VCaP (cell line): ENCODE data around the gene CACNA2D3.
"Not testable (repeated sequence)": the region's sequence is repeated elsewhere in the genome, so short reads cannot be mapped to it uniquely, and the experiment has no call there.

Experiments
- H3K27ac ChIP-seq: fragments of 450-650 bp; 2 replicates; pipeline ENCODE4 v1.5.1; 2017
- TF ChIP-seq, protein P1 (sequence below): fragments of 450-650 bp; conservative IDR thresholded peaks from 2 replicates; pipeline ENCODE4 v1.5.1; 2017; ENCODE audit warnings: mild to moderate bottlenecking, moderate library complexity

The CACNA2D3 gene

DNA sequence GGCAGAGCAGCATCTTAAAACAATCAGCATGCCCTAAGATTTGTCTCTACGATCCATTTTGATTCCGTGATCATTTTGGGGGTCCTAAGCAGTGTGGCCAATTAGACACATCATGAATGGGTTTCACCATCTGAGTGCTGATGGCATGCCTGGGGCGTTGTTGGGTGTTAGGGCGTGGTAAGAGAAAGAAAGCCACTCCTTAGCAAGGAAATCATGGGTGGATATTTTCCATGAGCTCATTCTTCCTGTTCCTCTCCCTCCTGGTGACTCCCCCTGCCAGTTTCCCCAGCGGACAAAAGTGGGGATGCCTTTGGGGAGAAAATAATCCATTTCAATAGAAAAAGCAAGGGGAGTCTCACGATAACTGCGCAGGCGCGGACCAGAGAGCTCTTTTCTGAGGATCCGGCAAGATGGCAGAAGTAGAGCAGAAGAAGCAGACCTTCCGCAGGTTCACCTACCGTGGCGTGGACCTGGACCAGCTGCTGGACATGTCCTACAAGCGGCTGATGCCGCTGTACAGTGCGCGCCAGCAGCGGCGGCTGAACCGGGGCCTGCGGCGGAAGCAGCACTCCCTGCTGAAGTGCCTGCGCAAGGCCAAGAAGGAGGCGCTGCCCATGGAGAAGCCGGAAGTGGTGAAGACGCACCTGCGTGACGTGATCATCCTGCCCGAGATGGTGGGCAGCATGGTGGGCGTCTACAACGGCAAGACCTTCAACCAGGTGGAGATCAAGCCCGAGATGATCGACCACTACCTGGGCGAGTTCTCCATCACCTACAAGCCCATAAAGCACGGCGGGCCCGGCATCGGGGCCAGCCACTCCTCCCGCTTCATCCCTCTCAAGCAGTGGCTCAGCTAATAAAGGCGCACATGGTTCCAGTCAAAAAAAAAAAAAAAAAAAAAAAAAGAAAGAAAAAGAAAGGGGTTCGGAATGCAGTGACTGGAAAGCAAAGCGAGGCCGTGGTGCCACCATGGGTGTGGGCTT lies 503.7 kb downstream of the CACNA2D3 start:
- no peak overlapping the region for H3K27ac ChIP-seq
- TF ChIP-seq, protein P1, sequence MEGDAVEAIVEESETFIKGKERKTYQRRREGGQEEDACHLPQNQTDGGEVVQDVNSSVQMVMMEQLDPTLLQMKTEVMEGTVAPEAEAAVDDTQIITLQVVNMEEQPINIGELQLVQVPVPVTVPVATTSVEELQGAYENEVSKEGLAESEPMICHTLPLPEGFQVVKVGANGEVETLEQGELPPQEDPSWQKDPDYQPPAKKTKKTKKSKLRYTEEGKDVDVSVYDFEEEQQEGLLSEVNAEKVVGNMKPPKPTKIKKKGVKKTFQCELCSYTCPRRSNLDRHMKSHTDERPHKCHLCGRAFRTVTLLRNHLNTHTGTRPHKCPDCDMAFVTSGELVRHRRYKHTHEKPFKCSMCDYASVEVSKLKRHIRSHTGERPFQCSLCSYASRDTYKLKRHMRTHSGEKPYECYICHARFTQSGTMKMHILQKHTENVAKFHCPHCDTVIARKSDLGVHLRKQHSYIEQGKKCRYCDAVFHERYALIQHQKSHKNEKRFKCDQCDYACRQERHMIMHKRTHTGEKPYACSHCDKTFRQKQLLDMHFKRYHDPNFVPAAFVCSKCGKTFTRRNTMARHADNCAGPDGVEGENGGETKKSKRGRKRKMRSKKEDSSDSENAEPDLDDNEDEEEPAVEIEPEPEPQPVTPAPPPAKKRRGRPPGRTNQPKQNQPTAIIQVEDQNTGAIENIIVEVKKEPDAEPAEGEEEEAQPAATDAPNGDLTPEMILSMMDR = no peak

DNA sequence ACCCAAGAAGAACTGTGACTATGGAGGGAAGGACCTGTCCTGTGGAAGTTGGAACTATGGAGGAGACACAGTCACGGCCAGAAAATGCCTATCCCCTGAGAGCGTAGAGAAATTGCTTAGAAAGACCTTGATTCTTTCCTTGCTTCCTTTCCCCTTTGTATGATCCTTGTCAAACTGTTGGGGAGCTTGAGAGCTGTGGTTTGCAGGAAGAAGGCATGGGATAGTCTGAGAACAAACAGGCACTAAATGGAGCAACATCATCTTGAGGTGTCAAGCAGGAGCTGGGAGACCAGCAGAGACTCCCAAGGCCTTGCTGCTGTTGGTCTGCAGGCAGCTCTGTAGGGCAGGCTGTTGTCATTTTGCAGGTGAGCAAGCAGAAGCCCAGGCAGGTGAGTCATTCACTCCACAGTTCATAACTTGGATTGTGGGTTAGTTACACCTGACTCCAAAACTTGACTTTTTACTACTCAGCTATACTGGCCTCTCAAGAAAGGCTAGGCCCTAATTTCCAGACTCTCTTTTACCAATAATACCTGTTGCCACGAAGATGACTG lies 506.6 kb downstream of the CACNA2D3 start:
- H3K27ac ChIP-seq = no peak overlapping the region
- TF ChIP-seq, protein P1 = no peak

DNA sequence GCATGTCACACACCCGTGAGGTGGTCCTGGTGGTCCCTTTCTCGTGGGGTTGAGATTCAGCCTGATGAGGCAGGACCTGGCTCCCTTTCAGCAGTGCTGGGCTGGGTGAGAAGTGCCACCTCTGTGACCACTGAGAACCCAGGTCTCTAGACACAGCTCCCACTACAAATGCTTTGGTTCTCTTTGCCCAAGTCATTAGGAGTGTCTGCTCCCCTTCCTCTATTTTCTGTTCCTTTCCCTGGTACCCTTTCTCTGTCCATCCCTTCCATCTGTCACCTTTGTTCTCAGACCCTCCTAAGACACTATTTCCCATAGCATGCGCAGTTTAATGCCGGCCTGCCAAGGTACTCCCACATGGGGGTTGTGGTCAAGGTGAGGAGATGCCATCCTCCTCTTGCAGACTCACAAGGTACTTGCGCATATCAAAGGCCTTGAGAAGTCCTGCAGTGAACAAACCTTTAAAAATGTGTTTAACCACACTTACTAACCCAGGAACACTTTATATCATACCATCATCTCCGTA lies 507.8 kb downstream of the CACNA2D3 start:
- H3K27ac ChIP-seq = no peak overlapping the region
- TF ChIP-seq, protein P1 = no peak

DNA sequence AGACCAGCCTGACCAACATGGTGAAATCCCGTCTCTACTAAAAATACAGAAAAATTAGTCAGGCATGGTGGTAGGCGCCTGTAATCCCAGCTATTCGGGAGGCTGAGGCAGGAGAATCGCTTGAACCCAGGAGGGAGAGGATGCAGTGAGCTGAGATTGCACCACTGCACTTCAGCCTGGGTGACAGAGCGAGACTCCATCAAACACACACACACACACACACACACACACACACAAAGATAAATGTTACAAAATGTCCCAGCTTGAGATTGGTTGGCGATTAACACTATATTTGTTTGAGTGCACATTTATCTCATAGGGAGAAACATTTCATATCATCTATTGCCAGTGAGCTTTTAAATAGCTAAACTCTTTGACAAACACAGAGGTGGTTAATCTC lies 508.6 kb downstream of the CACNA2D3 start:
- H3K27ac ChIP-seq = not testable (repeated sequence)

DNA sequence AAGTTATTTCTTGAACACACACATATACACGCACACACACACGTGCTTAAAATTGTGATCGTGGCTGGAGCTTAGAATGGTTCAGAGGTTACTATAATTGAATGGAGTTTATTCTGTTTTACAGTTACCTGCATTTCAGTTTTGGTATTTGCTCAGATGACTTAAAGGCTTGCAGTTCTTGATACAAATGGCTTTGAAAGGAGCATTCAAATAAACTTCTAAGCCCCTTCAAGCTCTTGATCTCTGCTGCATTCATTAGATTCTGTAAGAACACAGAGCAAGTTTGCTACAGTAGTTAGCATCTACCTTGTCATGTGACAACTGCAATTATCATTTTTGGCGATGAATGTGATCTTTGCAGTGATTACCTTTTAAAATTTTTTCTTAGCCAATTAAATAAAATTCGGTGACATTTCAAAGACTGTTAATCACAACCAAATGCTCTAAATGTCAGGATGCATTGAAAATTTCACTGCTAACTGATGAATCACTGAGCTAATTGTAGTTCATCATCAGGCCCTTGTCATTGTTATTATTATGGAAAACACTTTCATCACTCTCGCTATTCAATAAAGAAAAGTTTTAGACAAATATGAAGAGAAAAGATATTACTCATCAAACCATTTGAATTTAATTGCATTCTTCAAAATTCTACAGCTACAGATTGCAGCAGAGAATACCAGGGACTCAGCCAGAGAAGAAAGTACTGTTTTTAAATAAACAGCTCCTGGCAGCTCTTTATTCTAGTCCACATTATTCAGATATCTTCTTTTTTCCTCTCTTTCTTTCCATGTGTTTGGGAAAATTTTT lies 509.4 kb downstream of the CACNA2D3 start:
- H3K27ac ChIP-seq = no peak overlapping the region
- TF ChIP-seq, protein P1 = no peak

DNA sequence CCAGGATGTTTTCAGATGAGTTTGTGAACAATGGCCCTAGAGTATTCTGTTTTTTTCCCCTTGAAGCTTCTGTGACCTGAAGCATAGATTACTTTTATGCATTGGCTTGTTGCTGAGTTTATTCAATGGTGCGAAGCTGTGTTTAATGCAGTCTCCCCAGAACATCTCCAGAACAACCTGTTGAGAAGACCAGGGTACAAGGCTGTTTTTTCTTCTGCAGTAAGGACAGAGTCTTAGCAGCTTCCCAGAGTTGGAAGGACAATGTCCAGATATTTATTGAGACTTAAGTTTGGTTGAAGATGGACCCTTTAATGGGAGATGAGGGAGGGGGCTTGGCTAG lies 509.9 kb downstream of the CACNA2D3 start:
- TF ChIP-seq, protein P1 = no peak
- H3K27ac ChIP-seq = no peak overlapping the region

DNA sequence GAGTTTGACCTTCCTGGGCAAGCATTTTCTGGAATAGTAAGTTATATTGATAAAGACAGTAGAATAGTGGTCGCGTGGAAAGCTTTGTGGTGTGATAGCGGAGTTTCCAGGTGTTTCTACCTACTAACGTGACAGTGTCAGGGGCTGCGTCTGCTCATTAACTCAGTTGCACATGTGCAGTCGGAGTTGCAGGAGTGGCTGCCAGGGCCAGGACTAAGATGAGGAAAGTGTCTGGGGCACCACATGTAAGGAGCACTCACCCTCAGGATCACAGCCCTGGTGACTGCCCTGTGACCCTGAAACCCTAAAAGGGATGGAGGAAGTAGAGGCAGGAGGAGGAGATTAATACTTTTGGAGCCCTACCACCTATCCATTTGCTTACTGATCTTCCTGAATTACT lies 510.5 kb downstream of the CACNA2D3 start:
- no peak overlapping the region for H3K27ac ChIP-seq
- TF ChIP-seq, protein P1 = no peak
